OCI-LY7 (cell line): ENCODE measurements around the gene AGBL3.

ENCODE experiments used
- EZH2phosphoT487 ChIP-seq: fragments of 200-600 bp; sonication (generic); IDR thresholded peaks from 2 replicates; pipeline ENCODE4 v1.6.1; 2018; ENCODE audit warnings: low read depth, borderline replicate concordance, mild to moderate bottlenecking, mixed run types, antibody characterized with exemption, low read length, moderate library complexity, mixed read lengths
- TF ChIP-seq, protein P1 (sequence below): fragments of 200-600 bp; sonication (generic); conservative IDR thresholded peaks from 2 replicates; pipeline ENCODE4 v1.5.1; 2014; ENCODE audit warnings: mild to moderate bottlenecking, antibody characterized with exemption, low read length, moderate library complexity, mixed read lengths

DNA sequence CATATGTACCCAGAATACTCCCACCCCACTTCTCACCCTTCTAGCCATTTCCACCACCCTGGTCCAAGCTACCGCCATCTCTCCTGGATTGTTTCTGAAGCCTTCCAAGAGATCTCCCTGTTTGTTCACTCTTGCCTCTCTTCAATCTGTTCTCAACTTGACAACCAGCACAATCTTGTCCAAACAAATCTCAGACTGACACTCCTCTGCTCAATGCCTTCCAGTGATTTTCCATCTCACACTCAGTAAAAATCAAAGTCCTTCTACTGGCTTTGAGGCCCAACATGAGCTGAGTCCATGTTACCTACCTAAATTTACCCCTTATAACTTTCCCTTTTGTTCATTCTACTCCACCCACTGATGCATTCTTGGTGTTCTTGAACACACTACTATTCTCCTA lies 128.3 kb downstream of the AGBL3 start:
- TF ChIP-seq, protein P1, sequence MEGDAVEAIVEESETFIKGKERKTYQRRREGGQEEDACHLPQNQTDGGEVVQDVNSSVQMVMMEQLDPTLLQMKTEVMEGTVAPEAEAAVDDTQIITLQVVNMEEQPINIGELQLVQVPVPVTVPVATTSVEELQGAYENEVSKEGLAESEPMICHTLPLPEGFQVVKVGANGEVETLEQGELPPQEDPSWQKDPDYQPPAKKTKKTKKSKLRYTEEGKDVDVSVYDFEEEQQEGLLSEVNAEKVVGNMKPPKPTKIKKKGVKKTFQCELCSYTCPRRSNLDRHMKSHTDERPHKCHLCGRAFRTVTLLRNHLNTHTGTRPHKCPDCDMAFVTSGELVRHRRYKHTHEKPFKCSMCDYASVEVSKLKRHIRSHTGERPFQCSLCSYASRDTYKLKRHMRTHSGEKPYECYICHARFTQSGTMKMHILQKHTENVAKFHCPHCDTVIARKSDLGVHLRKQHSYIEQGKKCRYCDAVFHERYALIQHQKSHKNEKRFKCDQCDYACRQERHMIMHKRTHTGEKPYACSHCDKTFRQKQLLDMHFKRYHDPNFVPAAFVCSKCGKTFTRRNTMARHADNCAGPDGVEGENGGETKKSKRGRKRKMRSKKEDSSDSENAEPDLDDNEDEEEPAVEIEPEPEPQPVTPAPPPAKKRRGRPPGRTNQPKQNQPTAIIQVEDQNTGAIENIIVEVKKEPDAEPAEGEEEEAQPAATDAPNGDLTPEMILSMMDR = no peak
- TF ChIP-seq EZH2phosphoT487 = no peak
